ENCODE results near the gene VCX3A. TPM values are rescaled to one million over a fixed set of nuclear protein-coding genes. Genes with fewer than 3 reads are reported as not detected.
"Not testable (repeated sequence)": the region's sequence is repeated elsewhere in the genome, so short reads cannot be mapped to it uniquely, and the experiment has no call there.

The VCX3A gene
- total RNA-seq: not detected
- long read RNA-seq: 0 reads

DNA sequence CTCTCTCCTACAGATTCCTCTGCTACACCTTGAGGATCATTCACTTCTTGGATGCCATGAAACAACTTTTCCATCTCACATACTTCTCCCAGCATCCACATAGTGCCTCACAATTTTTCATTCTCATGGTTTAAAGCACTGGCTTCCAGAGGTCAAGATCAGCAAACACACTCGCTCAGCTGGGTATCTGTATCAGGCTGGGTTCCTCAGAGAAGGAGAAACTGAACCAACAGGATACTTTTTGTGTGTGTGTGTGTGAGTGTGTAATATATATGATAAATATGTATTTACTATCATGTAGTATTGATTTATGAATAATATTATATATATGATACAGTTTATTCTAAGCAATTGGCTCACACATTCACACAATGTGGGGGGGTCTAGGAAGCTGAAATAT is at the start of gene VCX3A:
Gene VCX3A (minus strand): TSS at position 101 of the 400 bp plus-strand sequence. CDS start 621 bp downstream, outside the sequence.
- not testable (repeated sequence) for DNase-seq (ENCODE audit: low spot score)

GRCh38 chrX:6574762-6575161 is 39.8 kb upstream of the VCX3A start:
- no peak for DNase-seq (ENCODE audit: low spot score)

GRCh38 chrX:6568031-6568430 is 33.1 kb upstream of the VCX3A start:
- no peak for DNase-seq (ENCODE audit: low spot score)

- no peak for DNase-seq (ENCODE audit: low spot score)
Measured at GRCh38 chrX:6558979-6559378, 24.1 kb upstream of the VCX3A start.

DNA sequence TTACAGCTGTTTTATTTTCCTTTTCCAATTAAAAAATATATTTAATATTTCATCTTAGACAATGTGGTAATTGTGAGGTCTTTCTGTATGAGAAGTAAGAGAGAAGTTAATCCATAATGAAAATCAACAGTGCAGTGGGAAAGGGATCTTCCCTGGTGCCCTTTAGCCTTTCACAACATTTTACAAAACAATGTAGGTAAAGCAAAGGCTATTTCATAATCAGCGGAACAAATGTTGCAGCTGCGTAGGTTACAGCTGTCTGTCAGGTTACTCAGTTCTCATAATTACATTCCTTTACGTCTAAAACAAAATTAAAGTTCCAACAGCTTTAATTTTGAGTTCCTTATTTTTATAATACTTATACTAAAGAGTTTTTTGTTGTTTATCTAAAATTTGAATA is 22.8 kb upstream of the VCX3A start:
- no peak for DNase-seq (ENCODE audit: low spot score)

DNA sequence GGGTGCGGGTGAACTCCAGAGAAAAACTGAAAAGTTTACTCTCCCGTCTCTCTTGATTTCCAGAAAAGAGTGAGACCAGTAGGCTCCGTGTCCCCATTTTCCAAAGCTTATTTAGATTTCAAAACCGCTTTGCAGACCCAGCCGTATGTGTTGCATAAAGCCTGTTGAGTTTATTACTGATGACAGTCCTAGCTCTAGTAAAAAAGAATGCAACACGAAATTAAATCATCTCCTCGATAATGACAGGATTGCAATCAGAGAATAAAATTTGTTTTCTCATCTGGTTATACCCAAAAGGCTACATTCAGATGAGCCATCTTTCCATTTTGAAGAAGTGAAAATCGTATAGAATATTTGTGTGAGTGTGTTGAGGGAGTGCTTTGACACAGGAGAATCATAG is 16.1 kb upstream of the VCX3A start:
- DNase-seq (ENCODE audit: low spot score): no peak

DNA sequence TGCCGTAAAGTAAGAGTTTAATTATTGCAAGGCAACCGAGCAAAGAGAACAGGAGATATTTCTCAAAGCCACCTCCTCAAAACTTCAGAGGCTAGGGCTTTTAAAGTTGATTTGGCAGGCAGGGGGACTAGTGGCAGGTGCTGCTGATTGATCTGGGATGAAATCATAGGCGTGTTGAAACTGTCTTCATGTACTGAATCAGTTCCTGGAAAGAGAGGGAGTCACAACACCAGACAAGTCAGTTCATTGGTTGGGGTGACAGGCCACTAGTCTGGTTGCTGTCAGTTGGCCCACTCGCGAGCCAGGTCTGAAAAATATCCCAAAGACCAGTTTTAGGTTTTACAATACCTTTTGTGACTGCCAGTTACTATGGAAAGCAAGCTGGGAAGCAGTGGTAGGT is 10.8 kb upstream of the VCX3A start:
- no peak for DNase-seq (ENCODE audit: low spot score)

DNA sequence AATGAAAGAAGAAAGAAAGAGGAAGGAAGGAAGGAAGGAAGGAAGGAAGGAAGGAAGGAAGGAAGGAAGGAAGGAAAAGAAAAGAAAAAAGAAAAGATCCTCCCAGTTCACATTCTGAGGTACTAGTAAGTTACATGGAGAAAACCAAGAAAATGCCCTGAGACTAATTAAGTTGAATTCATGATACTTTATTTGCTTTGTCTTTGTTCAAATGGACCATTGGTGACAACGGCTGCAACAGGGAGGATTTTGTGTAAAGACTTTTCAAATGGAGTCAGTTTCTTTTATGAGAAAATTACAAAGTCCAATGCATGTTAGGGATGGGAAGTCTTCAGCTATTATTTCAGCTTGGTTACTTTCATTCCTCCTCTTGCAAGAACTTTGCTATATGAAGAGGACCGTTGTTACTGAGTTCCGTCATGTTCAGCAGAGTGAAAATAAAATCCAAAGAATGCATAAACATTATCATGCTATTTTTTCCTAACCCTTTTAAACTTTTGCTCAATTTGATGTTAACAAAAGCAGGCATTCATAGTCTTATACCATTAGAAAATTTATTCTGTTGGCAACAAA is 8.3 kb downstream of the VCX3A start:
- DNase-seq (ENCODE audit: low spot score): no peak

GRCh38 chrX:6517376-6517775 is 17.5 kb downstream of the VCX3A start:
- no peak for DNase-seq (ENCODE audit: low spot score)

- DNase-seq (ENCODE audit: low spot score): no peak
Measured at GRCh38 chrX:6506444-6506843, 28.5 kb downstream of the VCX3A start.

DNA sequence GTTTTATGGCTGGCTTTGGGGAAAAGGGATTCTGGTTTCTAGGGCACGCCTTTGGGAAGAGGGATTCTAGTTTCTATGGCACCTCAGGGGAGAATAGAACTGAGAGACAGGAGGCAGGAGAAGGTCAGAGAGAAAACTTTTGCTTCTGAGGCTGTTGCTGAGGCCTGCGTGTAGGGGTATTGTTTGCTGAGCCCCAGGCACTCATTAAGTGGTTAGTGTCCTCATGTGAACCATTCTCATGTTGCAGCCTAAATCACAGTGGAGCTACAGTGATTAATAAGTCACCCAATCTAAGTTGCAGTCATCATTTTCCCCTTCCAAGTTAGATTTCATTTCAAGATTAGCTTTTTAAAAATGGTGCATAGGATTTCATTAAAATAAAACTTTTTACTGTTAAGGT is 29.0 kb downstream of the VCX3A start:
- DNase-seq (ENCODE audit: low spot score): no peak

- no peak for DNase-seq (ENCODE audit: low spot score)
Measured at GRCh38 chrX:6500719-6501118, 34.2 kb downstream of the VCX3A start.

GRCh38 chrX:6498324-6498723 is 36.6 kb downstream of the VCX3A start:
- no peak for DNase-seq (ENCODE audit: low spot score)

All from mesenteric fat pad (tissue), 1 donor.